ENCODE data around the gene HSD17B8.

The HSD17B8 gene
- total RNA-seq, result 10.6 to 12.3 reads per million in 2 donors

DNA sequence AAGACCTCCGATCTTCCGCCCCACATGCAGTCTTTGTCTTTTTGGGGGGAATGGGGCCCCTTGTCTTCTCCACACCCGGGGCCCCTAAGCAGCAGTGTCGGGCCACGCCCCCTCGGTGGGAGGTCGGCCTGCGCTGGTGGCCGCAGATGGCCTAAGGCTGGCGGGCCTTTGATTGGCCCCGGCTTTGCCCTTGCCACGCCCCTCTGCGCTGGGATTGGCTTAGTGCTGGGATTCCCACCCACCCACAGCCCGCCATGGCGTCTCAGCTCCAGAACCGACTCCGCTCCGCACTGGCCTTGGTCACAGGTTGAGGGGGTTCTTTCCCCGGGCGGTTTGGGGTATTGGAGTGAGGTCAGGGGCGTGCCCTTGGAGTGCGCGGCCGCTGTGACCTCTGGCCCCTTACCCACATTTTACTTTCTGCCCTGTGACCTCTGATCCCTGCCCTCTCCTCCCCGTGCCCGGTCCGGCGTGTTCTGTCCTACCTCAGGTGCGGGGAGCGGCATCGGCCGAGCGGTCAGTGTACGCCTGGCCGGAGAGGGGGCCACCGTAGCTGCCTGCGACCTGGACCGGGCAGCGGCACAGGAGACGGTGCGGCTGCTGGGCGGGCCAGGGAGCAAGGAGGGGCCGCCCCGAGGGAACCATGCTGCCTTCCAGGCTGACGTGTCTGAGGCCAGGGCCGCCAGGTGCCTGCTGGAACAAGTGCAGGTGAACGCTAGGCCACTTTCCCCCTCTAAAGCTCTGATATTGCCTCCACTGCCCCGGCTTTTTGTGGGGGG lies at the start of gene HSD17B8:
HSD17B8 (plus strand) TSS at position 241 of the 776 bp plus-strand sequence; CDS start at position 255, 14 bp downstream.
- DNase-seq, result peak; percentile 79 to 93 (median 88)

GRCh38 chr6:33156561-33156960 lies 47.9 kb upstream of the HSD17B8 start:
- no peak for DNase-seq

DNA sequence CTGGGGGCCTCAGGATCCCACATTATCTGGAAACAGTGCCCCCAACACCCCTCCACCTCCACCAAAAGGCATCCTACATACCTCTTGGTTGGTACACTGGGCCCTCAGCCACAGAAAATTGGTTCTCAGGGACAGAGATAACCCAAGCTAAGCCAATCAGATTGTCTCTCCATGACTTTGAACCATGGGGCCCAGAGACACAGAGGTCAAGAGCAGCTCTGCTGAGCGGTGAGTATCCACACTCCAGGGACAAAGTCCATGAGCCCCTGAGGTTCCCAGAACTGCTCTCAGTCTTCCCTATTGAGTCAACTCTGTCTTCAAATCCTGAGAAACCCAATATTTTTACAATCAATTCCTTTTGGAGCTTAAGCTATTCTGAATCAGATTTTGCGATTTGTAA lies 47.5 kb upstream of the HSD17B8 start:
- DNase-seq, result no peak

- no peak for DNase-seq
These were observed 44.4 kb upstream of the HSD17B8 start for GRCh38 chr6:33160096-33160495.

GRCh38 chr6:33160728-33161344 lies 43.6 kb upstream of the HSD17B8 start:
- DNase-seq, result no peak

DNA sequence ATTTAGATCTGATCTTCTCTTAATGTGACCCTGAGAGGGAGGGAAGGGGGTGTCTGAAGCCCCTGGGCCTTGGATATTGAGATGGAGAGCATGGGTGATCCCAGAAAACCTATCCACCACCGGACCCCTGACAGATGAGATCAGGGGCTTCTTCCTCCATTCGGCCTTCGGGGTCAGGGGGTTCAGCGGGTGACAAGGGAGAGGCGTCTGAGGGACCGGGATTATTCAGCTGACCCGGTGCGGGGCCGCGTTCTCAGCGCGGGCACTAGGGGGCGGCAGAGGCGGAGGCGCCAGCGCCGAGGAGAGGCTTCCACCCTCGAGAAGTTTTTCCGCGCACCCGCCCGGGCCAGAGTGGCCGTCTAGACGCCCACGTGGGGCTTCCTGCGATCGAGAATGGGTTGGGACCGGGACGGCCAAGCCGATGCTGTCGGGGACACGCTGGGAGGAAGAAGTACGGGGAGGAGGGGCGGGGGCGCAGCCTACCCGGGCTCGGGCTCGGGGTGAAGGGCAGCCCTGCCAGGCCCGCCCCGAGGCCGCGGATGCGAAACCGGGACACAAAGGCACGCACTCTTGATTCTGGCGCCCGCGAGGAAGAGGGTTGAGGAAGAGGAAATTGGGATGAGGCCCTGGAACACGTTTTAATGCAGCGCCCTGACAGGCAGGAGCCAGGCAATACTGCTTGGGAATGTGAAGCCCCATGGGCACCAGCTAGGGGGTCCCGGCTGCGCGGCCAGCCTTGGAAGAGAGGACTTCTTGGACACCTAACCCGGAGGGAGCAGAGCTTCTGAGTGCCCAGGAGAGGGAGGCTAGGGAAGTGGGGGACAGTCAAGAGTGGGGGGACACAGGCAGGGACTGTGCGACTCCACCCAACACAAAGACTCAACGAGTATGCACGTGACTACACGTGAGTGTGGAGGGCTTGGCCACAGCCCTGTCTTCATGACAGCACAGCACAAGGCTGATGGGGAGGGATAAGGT lies 42.8 kb upstream of the HSD17B8 start:
- peak; percentile 69 to 74 (median 72) for DNase-seq

GRCh38 chr6:33163540-33163939 lies 40.9 kb upstream of the HSD17B8 start:
- no peak for DNase-seq

DNA sequence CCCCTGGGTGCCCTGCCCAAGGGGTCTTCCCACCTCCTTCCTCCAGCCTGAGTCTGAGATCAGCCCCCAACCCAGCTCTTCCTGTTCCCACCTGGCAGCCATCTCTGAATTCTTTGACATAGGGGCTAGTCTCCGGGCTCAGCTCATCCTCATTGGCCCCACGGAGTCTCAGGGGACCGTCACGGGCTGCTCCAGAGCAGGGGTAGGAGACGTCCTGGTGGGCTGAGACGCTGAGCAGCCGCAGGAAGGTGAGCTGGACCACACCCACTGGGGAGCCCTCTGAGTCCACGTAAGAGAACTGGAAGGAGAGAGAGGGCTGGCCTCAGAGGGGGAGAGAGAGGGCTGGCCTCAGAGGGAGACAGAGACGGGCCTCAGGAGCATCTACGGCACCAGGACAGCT lies 40.3 kb upstream of the HSD17B8 start:
- DNase-seq, result no peak

DNA sequence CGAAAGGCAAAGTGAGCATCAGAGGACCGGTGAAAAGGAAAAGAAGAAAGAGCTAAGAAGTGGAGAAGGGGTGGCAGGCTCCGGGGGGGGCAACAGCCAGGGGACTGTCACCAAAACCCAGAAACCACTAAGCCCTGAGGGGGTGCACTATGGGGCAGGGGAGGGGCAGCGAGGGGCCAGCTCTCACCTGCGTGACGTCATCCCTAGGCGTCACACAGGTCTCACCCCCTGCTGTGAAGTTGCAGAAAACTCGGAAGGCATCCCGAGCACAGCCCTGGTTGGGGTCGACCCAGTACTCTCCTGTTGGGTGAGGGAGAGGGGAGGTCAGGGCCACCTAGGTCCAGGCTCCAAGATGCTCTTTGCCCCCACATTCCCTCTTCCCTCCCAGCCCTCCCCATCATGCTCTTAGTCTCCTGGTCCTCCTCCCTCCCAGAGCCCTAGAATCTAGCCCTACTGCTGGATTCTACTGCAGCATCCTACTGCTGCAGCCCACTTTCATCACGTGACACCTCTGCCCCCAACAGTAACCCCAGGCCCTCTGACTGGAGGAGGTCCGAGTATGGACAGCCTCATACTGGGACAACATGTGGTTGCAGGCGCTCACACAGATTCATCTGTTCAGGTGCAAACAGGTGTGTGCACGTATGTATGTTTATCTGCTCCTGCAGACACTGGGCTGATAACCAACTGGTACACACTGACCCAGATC lies 39.6 kb upstream of the HSD17B8 start:
- no peak for DNase-seq

DNA sequence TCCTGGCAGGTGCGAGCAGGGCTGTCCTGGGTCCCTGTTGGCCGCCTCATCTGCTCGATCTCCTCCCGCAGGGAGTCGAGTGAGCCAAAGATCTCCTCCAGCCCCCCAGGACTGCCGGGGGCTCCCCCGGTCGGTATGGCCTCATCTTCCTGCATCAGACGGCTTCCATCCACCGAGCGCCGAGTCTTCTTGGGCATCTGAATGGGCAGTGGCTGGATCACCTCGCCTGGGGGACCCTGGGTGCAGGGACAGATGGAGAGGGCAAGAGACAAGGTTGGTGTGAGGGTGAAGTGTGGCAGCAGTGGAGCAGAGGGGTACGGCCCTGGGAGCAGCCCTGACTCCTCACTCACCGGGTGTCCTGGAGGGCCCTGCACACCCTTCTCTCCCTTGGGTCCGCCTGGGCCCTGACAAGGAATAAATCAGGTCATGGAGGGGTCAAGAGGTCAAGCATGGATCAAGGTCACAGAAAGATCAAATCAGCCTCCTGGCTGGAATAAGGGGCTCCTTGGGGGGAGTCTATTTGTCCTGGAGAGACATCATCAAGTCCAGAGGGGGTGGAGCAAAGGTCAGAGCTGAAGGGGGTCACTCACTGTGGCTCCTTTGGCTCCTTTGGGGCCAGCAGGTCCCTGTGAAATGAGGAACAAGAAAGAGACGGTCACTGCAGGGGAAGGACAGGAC lies 38.7 kb upstream of the HSD17B8 start:
- no peak for DNase-seq

GRCh38 chr6:33166363-33166762 lies 38.1 kb upstream of the HSD17B8 start:
- no peak for DNase-seq

GRCh38 chr6:33166811-33167210 lies 37.6 kb upstream of the HSD17B8 start:
- DNase-seq, result no peak

DNA sequence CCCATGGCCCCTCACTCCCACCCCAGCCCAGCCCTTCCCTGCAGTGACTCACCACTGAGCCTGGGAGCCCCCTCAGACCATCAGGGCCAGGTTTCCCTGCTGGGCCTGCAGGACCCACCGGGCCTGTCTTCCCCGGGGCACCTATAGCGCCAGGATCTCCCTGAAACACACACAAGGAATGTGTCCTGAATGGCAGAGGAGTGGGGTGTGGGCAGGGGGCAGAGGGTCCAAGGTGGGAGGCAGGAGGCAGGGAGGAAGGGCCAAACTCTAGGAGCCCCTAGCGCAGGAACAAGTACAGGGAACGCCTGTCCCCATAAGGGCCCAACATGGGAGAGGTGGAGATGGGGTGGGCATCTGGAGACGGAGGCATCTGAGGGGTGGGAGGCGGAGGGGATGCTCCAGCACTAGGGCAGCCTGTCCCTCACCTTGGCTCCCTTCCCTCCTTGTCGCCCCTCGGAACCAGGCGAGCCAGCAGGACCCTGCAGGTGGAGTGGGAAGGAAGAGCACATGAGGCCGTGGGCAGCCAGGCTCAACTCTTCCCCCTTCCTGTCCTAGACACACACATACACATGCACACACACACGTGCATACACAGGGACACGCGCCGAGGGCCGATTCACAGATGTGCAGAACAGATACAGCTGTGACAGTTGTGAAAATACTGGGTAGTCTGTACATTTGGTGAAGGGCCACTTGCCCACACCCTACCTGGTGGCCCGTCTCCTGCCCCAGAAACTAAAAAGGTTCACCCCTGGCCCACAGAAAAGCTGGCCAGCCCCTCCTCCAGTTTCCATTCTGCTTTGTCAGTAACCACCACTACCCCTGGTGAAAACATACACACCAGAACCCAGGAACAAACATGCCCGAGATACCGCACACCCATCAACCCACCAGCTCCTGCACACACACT lies 36.8 kb upstream of the HSD17B8 start:
- DNase-seq, result no peak

- no peak for DNase-seq
These were observed 36.2 kb upstream of the HSD17B8 start for GRCh38 chr6:33168284-33168601.

DNA sequence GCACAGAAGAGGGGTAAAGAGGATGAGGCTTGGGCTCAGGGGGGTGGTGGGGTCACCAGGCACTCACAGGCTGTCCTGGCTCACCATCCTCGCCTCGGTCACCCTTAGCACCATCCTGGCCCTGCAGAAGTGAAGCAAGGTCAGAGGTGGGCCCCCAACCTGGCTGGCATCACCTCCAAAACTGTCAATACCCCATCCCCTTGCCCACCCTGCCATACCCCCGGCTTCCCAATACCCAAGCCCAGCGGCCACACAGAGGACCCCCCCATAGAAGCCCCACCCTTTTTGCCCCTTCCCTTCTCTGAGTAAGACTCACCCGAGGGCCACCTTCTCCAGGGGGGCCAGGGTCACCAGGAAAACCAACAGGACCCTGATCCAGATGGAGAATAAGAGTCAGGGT lies 35.8 kb upstream of the HSD17B8 start:
- DNase-seq, result no peak

- DNase-seq, result no peak
These were observed 34.9 kb upstream of the HSD17B8 start for GRCh38 chr6:33169291-33170175.

- no peak for DNase-seq
These were observed 34.1 kb upstream of the HSD17B8 start for GRCh38 chr6:33170176-33171015.

GRCh38 chr6:33171016-33171879 lies 33.2 kb upstream of the HSD17B8 start:
- DNase-seq, result no peak

Data from T-helper 2 cell (primary cell).